Endothelial cell of umbilical vein (primary cell): Measurements from ENCODE around the gene EIF2B2. TPM values are rescaled to one million over a fixed set of nuclear protein-coding genes. Genes with fewer than 3 reads are reported as not detected.

Experiments
- BruUV-seq: library from RNA; stranded (reverse); fragments of 400-500 nt; replicated peaks from 2 replicates; lab custom pipeline; 2021; lab: Mats Ljungman, UMichigan
- CTCF ChIA-PET: fragments of 300-600, 350-600 bp; sonication (Branson Sonifier 250); formaldehyde crosslinking; loops from one replicate; lab custom pipeline; 2021; ENCODE audit warnings: antibody characterized with exemption, inconsistent platforms; lab: Charles Lee
- POLR2A ChIA-PET: fragments of 300-600, 350-600 bp; sonication (Branson Sonifier 250); formaldehyde crosslinking; loops from one replicate; lab custom pipeline; 2021; ENCODE audit warnings: antibody characterized with exemption, inconsistent platforms; lab: Charles Lee
- DNase-seq: peaks from one replicate; pipeline ENCODE4 v3.0.0-alpha.2; 2011; ENCODE audit warnings: low read depth, low spot score
- FAIRE-seq: peaks from 2 replicates; lab custom pipeline; 2011; peaks lifted over from hg19 to GRCh38; lab: Jason Lieb, UNC
- H2AFZ ChIP-seq: 2 replicates; pipeline ENCODE4 v1.6.0; 2012; ENCODE audit warnings: low read depth, low read length, control low read depth, inconsistent platforms
- H3K27ac ChIP-seq: 2 replicates; pipeline ENCODE4 v1.5.1; 2011; ENCODE audit warnings: low read depth, mild to moderate bottlenecking, control low read depth, low read length, moderate library complexity; ENCODE audit not compliant: insufficient read depth
- H3K27me3 ChIP-seq, 2 experiments: 2 replicates each; pipeline versions ENCODE4 v1.6.0 to v1.6.1; 2011; ENCODE audit warnings: low read length in 2 of 2, mixed read lengths in 1 of 2; ENCODE audit not compliant: control insufficient read depth in 2 of 2, insufficient read depth in 2 of 2
- H3K36me3 ChIP-seq, 2 experiments: 2 replicates in 1 of 2; 3 replicates in 1 of 2; pipeline ENCODE4 v1.5.1; 2011; ENCODE audit warnings: low read length in 2 of 2, mild to moderate bottlenecking in 1 of 2, moderate library complexity in 1 of 2; ENCODE audit not compliant: control insufficient read depth in 2 of 2, insufficient read depth in 2 of 2; ENCODE audit errors: extremely low read depth in 1 of 2
- H3K4me1 ChIP-seq: 3 replicates; pipeline ENCODE4 v1.5.1; 2011; ENCODE audit warnings: mild to moderate bottlenecking, low read length; ENCODE audit not compliant: control insufficient read depth, insufficient read depth; ENCODE audit errors: extremely low read depth
- H3K4me2 ChIP-seq: 2 replicates; pipeline ENCODE4 v1.6.1; 2011; ENCODE audit warnings: low read length, control low read depth, mixed read lengths; ENCODE audit not compliant: insufficient read depth
- H3K4me3 ChIP-seq, 3 experiments: fragments of 200-600 bp in 1 of 3; sonication (generic), shearing (Covaris generic) in 1 of 3; replicated peaks in 1 of 3; 2 replicates each; pipeline ENCODE4 v1.5.1; 2011 to 2016; ENCODE audit warnings: control low read depth in 3 of 3, low read length in 3 of 3, mild to moderate bottlenecking in 2 of 3, inconsistent platforms in 1 of 3, low read depth in 1 of 3, moderate library complexity in 1 of 3; ENCODE audit not compliant: insufficient read depth in 1 of 3
- H3K79me2 ChIP-seq: 2 replicates; pipeline ENCODE4 v1.6.0; 2012; ENCODE audit warnings: low read length, inconsistent platforms; ENCODE audit not compliant: control insufficient read depth, insufficient read depth
- H3K9ac ChIP-seq: replicated peaks from 2 replicates; pipeline ENCODE3; 2011; ENCODE audit warnings: low read length, control low read depth; ENCODE audit not compliant: insufficient read depth; ENCODE audit errors: extremely low read depth
- H3K9me1 ChIP-seq: replicated peaks from 3 replicates; pipeline ENCODE4 v1.6.0; 2011; ENCODE audit warnings: mild to moderate bottlenecking, low read length; ENCODE audit not compliant: control insufficient read depth, insufficient read depth; ENCODE audit errors: extremely low read depth
- H3K9me3 ChIP-seq: replicated peaks from 2 replicates; pipeline ENCODE4 v1.5.1; 2012; ENCODE audit warnings: low read length, inconsistent platforms; ENCODE audit not compliant: control insufficient read depth, insufficient read depth
- H4K20me1 ChIP-seq: replicated peaks from 2 replicates; pipeline ENCODE3; 2011; ENCODE audit warnings: mild to moderate bottlenecking, low read length; ENCODE audit not compliant: control insufficient read depth, insufficient read depth; ENCODE audit errors: extremely low read depth
- CTCF ChIP-seq, 2 donors: IDR thresholded peaks; 1 replicate in 1 of 2; 2 replicates in 1 of 2; pipeline ENCODE4 v1.5.1; 2011; ENCODE audit warnings: low read length in 2 of 2, mild to moderate bottlenecking in 2 of 2, moderate library complexity in 2 of 2, control low read depth in 1 of 2, inconsistent platforms in 1 of 2, low read depth in 1 of 2; ENCODE audit not compliant: insufficient read depth in 1 of 2; ENCODE audit errors: extremely low read depth in 1 of 2
- EZH2 ChIP-seq: IDR thresholded peaks from 2 replicates; pipeline ENCODE4 v1.6.1; 2012; ENCODE audit warnings: borderline replicate concordance, low read depth, mild to moderate bottlenecking, moderate library complexity, low read length, inconsistent platforms; ENCODE audit not compliant: severe bottlenecking
- FOS ChIP-seq: IDR thresholded peaks from 2 replicates; pipeline ENCODE4 v1.6.1; 2011; ENCODE audit warnings: mild to moderate bottlenecking, low read length, moderate library complexity, borderline replicate concordance; ENCODE audit not compliant: insufficient read depth
- GATA2 ChIP-seq: IDR thresholded peaks from 2 replicates; pipeline ENCODE4 v1.7.0; 2011; ENCODE audit warnings: low read depth, mild to moderate bottlenecking, moderate library complexity, mixed read lengths, low read length; ENCODE audit not compliant: insufficient read length, insufficient read depth
- JUN ChIP-seq: IDR thresholded peaks from 2 replicates; pipeline ENCODE4 v1.6.1; 2011; ENCODE audit warnings: borderline replicate concordance, low read depth; ENCODE audit not compliant: insufficient read length, insufficient read depth
- MYC ChIP-seq: IDR thresholded peaks from one replicate; pipeline ENCODE4 v1.6.1; 2011; ENCODE audit warnings: mild to moderate bottlenecking, low read depth, low read length
- POLR2A ChIP-seq: IDR thresholded peaks from 2 replicates; pipeline ENCODE4 v1.6.1; 2012; ENCODE audit warnings: low read depth, mild to moderate bottlenecking, control low read depth, low read length
- POLR2AphosphoS5 ChIP-seq: IDR thresholded peaks from 2 replicates; pipeline ENCODE4 v1.6.1; 2012; ENCODE audit warnings: low read depth, mild to moderate bottlenecking, control low read depth, low read length, moderate library complexity; ENCODE audit not compliant: insufficient read depth
- dilution Hi-C: fragments of 300-500 bp; cut with MboI; formaldehyde crosslinking; loops from one replicate; pipeline ENCODE4 v1.15.0; 2019; ENCODE audit warnings: low sequenced_read_pairs; ENCODE audit not compliant: extremely low pct_ligation_motif_present
- intact Hi-C: fragments of 100-400 bp; cut with micrococcal nuclease; formaldehyde crosslinking; loops from one replicate; pipeline ENCODE4 v1.10.0; 2022
- polyA plus RNA-seq, 4 experiments: library from polyadenylated mRNA; depleted of rRNA in 3 of 4; stranded (reverse) in 3 of 4; unstranded in 1 of 4; fragments of >200 nt; gene quantifications; 2 replicates each; pipeline versions ENCODE4 v1.2.1 to v1.2.3, GENCODE V29; 2011 to 2012; ENCODE audit warnings: missing spikeins in 1 of 4
- total RNA-seq: library from RNA; stranded (reverse); gene quantifications from 2 replicates; pipeline ENCODE4 v1.2.3, GENCODE V29; 2021
- TF ChIP-seq, protein P1 (sequence below): IDR thresholded peaks from 2 replicates; pipeline ENCODE4 v1.6.1; 2011; ENCODE audit not compliant: insufficient read depth, insufficient read length

EIF2B2 gene
- total and polyA plus RNA-seq, 2 donors (not counting 3 experiments of a cell fraction or from before 2014, with no cell fraction given), result 97.0 to 143 TPM

GRCh38 chr14:75001261-75001660 lies 1.5 kb upstream of the EIF2B2 start:
- FAIRE-seq, result no peak
- BruUV-seq, result no TSS peak
- H3K4me2 ChIP-seq, result no peak overlapping the region
- intact Hi-C loops (loop anchor here (1.0 to 5.0 kb wide), 2 partner anchors 9 to 66 kb away; partner anchors contain the start of gene ZC2HC1C), dilution Hi-C loops (no loop called here)
- TF ChIP-seq MYC (no peak), FOS (no peak), CTCF (IDR thresholded peaks at IDR 0.05; ENCODE audit: extremely low read depth in 1 of 2, insufficient read depth in 1 of 2, low read depth in 1 of 2, low read length in 2 of 2) (no peak), GATA2 (no peak), POLR2A (no peak), EZH2 (no peak), JUN (no peak), POLR2AphosphoS5 (no peak)
- TF ChIP-seq, protein P1, sequence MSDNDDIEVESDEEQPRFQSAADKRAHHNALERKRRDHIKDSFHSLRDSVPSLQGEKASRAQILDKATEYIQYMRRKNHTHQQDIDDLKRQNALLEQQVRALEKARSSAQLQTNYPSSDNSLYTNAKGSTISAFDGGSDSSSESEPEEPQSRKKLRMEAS, result no peak
- no peaks in the 10 kb centered on the region for H3K27me3 ChIP-seq
- H3K36me3 ChIP-seq, result peaks cover 3 to 6% of the 10 kb centered on the region in 2 experiments
- peaks cover 31% of the 10 kb centered on the region for H3K79me2 ChIP-seq
- H3K9ac ChIP-seq, result no peak overlapping the region
- H2AFZ ChIP-seq, result no peak overlapping the region
- H3K9me1 ChIP-seq, result no peaks in the 10 kb centered on the region
- no peak overlapping the region for H3K4me3 ChIP-seq
- no peaks in the 10 kb centered on the region for H3K9me3 ChIP-seq
- peaks cover 26% of the 10 kb centered on the region for H3K4me1 ChIP-seq
- ChIA-PET CTCF (no interaction called here), POLR2A (no interaction called here)
- no peak overlapping the region for H3K27ac ChIP-seq
- no peaks in the 10 kb centered on the region for H4K20me1 ChIP-seq
- no peak for DNase-seq
